Islet of Langerhans (tissue), 1 donor: ENCODE results near the gene DUXA.
A peak's percentile ranks its signal among the peaks of the same experiment; 100 is the strongest.
"Not testable (repeated sequence)": the region's sequence is repeated elsewhere in the genome, so short reads cannot be mapped to it uniquely, and the experiment has no call there.

ENCODE experiments used
- FAIRE-seq: peaks from one replicate; lab custom pipeline; 2011; peaks lifted over from hg19 to GRCh38; lab: Jason Lieb, UNC

DUXA gene

DNA sequence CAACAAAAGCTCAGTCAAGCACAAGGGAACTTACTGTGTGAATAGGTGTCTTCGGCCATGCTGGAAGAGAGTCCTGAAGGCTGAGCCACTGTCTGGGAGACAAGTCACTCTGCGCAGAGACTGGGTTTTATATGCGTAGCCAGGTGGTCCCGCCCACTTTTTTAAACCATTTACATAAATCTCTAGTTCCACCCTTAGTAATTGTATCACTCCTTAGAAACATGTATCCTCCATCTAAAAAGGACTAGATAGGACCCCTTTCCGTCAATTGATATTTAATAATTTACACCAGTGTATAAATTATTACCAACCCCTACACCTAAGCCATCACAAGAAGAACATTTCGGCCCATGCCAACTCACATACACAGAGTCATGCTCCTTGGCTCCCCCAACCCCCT, at the start of gene DUXA:
TSS of gene DUXA (minus strand) at position 101 of the 400 bp plus-strand sequence. CDS start at position 59, 42 bp downstream.
- no peak for FAIRE-seq

DNA sequence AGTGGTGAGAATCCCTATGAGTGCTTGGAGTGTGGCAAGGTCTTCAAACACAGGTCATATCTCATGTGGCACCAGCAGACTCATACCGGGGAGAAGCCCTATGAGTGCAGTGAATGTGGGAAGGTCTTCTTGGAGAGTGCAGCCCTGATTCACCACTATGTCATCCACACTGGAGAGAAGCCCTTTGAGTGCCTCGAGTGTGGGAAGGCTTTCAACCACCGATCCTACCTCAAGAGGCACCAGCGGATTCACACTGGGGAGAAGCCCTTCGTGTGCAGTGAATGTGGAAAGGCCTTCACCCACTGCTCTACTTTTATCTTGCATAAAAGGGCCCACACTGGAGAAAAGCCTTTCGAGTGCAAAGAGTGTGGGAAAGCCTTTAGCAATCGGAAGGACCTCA, 44.8 kb upstream of the DUXA start:
- no peak for FAIRE-seq

DNA sequence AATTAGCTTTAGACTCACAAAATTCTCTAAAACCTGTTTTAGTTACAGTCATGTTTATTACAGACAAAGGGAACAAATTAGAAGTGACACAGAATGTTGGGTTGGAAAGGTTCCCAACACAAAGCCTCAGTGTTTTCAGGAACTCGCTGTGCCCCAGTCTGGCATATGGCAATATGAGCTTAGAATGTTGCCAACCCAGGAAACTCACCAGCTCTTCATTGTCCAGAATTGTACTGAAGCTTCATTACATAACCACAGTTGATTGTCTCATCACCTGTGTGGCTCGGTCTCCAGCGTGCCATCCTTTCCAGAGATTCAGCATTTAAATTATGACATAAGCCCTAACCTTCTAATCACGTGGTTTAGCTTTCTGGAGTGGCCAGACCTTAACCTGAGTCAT, 43.1 kb upstream of the DUXA start:
- no peak for FAIRE-seq

DNA sequence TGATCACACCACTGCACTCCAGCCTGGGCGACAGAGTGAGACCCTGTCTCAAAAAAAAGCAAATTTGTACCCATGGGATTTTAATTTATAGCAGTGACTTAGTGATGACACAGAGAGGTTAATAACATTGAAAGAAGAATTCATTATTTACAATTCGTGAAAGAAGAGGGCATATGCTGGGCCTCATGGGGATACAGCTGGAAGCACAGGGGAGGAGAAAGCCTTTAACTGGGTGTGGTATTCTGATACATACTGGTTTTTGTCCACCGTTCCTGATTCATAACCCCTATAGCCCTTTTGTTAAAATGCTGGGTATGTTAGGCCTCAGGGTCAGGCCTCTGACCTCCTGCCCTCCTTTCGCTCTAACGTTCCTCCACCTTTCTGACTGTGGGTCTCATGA, 34.9 kb upstream of the DUXA start:
- no peak for FAIRE-seq

DNA sequence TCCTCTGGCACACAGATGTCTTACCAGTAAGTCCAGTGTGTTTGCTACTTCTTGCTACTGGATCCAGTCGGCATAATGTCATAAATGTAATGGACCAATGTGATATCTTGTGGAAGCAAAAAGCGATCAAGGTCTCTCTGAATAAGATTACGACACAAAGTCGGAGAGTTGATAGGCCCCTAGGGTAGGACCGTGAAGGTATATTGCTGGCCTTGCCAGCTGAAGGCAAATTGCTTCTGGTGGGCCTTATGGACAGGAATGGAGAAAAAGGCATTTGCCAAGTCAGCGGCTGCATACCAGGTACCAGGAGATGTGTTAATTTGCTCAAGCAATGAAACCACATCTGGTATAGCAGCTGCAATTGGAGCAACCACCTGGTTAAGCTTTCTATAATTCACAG, 30.6 kb upstream of the DUXA start:
- not testable (repeated sequence) for FAIRE-seq

DNA sequence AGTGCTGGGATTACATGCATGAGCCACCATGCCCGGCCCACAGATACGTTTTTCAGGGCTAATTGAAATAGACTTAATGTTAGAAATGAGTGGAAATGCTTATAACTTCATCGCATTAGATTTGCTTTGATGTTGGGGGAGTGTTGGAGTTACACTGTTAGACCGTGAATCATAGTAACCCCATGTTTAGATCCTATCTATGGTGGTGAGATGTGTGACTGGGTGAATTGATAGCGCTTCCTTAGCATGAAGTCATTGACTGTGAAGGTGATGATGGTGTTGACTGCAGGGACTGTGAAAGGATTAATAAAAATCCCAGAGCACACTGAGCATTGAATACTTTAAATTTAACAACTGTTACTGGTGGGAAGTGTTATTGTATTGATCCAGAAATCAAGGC, 25.7 kb upstream of the DUXA start:
- no peak for FAIRE-seq

DNA sequence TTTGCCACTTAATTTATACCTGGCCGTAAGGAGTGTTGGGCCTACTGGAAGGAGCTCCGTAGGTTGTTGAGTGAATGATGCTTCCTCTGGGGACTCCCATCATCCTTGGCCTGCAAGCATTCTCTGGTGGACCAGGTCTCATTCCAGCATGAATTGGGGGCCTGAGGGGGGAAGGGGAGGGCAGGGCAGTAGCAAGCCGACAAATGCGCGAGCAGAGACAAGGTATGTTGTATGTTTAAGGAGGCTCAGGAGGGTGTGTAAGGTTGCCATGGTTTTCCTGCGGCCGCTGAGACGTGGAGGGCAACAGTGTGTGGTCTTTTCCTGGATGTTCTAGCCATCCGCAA, 24.8 kb upstream of the DUXA start:
- FAIRE-seq: no peak

DNA sequence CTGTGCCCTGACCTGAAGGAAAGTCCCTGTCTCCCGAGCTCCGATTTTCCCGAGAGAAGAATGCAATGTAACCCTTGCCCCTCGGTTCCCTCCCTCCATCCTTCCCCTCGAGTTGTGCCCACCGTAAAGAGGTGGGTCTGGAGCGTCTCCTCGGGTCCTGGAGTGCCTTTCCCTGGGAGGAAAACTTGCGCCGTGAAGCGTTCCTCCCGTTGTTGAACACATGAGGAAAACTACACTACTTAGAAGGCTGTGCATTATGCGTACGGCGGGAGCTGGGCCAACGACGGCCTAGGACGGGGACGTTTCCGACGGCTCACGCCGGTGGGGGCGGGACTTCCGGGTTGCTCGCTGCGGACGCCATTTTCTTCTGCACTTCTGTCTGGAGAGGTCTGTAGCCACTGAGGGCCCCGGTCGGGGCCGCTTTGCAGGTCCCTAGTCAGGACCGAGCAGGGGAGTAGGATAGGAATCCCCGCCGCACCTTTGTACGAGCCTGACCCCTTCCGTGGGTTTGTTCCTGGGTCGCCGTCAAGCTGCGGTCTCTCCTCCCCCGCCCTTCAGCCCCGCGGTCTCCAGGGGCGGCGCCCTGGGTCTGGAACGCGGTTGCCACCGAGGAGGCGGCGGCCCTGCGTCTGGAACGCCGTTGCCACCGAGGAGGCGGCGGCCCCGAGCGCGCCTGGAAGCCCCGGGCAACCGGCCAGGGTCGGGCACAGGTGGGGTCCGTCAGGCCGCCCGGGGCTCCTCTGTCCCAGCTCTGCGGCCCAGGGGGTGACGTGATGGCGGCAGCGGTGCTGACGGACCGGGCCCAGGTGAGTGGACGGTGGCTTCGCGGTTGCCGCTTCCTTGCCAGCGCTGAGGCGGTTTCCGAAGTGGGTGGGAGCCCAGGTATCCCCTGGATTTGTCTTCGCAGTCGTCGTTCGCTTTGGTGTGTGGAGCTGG, 24.1 kb upstream of the DUXA start, which contains the start of gene ZNF264:
TSS of gene ZNF264 (plus strand) at position 360 of the 936 bp plus-strand sequence. CDS start at position 774, 414 bp downstream.
- peak; percentile 49 for FAIRE-seq

DNA sequence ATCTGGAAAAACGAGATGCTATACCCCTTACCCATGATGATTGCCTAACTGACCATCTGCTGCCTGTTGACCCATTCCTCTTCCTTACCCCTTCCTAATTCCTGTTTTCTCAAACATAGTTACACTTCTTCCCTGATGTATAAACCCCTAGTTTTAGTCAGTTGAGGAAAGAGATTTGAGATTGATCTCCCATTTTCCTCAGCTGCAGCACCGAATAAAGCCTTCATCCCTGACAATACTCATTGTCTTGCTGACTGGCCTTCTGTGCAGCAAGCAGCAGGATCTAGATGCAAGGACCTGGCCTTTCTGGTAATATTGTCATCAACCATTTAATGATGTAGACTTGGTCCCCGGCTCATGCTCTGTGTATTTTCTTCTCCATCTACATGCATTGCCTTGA, 23.0 kb upstream of the DUXA start:
- FAIRE-seq: no peak

DNA sequence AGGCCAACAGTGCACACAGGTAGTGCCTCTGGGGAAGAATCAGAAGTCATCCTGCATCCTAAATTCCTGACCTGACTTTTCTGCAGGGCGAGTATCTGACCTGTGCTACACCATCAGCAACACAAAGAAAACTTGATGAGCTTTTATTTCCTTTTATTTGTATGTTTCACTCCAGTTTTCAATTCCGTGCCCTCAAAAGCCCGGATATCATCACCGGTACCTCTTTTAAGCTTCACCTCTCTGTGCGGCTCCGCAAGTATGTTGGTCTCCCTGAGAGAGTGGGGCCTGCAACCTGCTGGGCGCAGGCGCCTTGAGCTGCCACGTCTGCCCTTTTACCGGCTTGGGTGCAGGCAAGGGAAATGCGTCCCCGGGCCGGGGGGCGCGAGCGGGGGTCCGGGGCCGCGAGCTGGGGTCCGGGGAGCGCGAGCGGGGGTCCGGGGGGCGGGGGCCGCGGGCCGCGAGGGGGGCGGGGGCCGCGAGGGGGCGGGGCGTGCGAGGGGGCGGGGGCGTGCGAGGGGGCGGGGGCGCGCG, 4.3 kb upstream of the DUXA start:
- FAIRE-seq: no peak

DNA sequence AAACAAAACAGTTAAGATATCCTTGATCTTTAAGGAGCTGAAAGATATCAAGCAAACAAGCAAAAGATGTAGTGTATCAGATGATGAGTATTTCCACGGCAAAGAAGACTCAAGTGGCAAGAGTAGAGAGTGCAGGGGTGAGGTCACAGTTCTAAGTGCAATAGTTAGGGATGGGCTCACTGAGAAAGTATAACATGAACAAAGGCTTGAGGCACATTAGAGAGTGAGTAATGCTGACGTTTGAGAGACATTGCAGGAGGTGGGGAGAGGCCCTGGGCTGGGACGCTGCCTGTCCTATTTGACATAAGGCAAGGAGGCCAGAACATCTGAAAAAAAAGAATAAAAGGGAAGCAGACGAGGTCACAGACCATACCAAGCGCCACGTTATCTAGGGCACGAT, 1.4 kb downstream of the DUXA start:
- FAIRE-seq: no peak

DNA sequence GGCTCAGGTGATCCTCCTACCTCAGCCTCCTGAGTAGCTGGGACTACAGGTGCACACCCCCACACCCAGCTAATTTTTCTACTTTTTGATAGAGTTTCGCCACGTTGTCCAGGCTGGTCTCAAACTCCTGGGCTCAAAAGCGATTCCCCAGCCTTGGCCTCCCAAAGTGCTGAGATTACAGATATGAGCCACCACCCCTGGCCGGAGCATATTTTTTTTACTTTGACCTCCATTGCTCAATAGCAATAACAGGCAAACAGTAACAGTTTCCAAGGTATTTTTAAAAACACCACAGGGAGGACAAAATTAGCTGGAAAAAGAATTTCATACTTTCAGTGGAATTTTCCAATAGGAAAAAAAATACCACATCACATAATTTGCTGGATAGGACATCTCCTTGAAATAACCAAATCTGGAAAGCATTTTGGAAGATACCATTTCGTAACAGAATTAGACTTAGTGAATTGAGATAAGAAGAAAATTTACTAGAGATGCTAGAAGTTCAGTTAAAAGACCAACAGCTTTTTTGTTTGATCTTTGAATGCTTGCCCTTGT, 5.2 kb downstream of the DUXA start:
- no peak for FAIRE-seq

DNA sequence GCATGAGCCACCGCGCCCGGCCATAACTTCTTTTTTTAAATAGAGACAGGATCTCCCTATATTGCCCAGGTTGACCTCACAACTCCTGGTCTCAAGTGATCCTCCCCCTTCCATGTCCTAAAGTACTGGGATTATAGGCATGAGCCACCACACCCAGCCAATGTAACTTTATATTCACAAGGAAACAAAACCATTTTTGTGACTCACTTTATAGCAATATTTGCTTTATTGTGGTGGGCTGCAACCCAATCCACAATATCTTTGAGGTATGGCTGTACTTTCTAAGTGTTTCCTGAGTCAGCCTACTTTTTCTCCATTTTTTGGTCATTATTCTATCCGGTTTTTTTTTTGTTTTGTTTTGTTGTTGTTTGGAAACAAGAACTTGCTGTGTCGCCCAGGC, 14.4 kb downstream of the DUXA start:
- FAIRE-seq: no peak

DNA sequence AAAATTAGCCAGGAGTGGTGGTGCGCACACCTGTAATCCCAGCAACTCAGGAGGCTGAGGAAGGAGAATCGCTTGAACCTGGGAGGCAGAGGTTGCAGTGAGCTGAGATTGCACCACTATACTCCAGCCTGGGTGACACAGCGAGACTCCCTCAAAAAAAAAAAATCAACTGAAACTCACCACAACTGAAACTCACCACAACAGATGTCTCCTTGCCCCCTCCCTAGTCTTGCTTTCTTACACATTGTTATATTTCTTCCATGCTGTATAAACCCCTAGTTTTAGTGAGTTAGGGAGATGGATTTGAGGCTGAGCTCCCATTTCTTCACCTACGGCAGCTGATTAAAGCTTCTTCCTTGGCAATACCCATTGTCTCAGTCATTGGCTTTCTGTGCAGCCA, 25.6 kb downstream of the DUXA start:
- no peak for FAIRE-seq

DNA sequence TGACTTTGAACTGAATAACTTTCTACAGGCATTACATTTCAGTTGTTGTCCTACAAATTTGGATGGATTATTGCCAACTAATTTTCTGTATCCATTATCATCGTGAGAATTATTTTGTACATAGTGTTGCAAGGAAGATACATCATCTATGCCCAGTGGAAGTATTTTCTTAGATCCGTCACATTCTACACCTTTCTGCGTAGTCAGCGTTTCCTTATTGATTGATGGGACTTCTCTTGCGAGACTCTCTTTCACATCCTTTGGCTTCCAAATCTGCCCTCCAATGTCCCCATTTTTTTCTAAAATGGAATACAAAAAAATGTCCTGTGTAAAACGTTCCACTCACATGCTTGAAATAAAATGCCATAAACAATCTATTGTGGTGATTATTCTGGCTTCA, 31.5 kb downstream of the DUXA start:
- no peak for FAIRE-seq

DNA sequence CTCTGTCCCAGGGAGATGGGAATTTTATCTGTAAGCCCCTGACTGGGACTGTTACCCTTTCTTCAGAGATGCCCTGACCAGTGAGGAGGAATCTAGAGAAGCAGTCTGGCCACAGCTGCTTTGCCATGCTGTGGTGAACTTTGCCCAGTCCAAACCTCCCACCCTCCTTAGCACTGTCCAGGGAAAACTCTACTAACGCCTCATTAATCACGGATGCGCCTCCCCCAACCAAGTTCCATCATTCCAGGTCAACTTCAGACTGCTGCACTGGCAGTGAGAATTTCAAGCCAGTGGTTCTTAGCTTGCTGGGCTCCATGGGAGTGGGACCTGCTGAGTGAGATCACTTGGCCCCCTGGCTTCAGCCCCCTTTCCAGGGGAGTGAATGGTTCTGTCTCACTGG, 39.9 kb downstream of the DUXA start:
- FAIRE-seq: not testable (repeated sequence)

DNA sequence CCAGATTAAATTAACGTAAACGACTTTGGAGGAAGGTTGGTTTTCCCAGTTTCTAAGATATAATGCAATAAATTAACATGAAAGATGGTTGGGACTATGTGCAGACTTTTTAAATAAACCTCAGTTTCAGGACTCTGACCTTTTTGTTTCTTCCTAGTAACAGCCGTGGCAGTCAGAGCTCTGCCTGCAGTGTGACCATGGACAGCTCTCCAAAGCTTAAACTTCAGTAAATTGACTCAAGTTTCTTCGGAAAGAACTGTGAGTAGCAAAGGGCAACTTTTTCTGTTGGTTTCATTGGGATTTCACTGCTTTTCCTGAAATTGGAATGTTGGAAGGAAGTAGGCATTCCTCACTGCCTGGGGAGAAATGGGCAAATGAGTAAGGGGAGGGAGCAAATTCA, 43.4 kb downstream of the DUXA start:
- FAIRE-seq: no peak

DNA sequence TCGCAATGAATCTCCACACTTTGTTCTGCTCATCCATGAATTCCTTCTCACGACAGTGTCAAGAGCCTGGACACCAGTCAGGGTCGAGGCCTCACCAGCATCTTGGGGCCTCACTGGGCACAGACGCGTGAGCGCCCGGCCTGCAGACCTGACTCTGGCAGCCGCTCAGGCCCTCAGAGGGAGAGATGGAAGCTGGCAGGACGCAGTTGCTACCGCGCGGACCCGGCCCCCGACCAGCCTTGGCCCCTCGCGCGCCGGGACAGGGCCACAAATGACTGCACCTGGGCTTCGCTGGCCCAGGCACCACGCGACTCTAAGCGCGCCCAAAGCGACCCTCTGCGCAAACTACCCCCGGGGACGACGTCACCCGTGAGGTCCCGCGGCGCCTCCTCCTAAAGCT, 48.4 kb downstream of the DUXA start:
- no peak for FAIRE-seq

DNA sequence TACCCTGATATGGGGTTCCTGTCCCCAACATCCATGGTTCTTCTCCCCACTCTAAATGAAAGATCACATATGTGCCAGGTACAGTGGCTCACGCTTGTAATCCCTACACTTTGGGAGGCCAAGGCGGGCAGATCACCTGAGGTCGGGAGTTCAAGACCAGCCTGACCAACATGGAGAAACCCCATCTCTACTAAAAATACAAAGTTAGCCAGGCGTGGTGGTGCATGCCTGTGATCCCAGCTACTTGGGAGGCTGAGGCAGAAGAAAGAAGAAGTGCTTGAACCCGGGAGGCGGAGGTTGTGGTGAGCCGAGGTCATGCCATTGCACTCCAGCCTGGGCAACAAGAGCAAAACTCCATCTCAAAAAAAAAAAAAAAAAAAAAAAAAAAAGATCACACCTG, 53.8 kb downstream of the DUXA start:
- not testable (repeated sequence) for FAIRE-seq

DNA sequence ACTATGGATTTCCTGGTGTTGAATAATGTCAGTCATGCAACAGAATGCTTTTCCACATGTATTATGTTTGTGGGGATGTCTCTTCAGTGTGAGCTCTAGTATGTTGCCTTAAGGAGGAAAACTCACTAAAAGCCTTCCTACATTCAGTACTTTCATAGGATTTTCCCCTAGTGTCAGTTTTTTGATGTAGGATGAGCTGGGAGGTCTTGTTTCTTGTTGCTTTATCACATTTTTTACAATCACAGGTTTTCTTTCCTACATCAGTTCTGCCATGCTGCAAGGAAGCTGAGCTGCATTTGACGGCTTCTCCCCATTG, 56.0 kb downstream of the DUXA start:
- FAIRE-seq: no peak

DNA sequence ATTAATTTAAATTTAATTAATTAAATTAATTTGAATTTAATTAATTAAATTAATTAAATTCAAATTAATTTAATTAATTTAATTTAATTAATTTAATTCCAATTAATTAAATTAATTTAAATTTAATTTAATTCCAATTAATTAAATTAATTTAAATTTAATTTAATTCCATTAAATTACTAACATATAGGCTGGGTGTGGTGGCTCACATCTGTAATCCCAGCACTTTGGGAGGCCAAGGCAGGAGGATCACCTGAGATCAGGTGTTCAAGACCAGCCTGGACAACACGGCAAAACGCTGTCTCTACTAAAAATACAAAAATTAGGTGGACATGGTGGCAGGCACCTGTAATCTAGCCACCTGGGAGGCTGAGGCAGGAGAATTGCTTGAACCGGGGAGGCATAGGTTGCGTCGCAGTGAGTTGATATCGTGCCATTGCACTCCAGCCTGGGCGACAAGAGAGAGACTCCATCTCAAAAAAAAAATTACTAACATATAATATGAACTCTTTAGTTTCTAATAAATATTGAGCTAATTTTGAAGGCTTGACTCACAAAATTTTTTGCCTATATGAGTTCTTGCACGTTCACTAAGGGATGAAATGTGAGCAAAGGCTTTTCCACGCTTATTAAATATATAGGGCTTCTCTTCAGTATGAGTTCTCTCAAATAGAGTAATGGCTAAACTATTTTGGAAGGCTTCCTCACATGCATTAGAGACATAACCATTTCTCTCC, 56.5 kb downstream of the DUXA start:
- no peak for FAIRE-seq

DNA sequence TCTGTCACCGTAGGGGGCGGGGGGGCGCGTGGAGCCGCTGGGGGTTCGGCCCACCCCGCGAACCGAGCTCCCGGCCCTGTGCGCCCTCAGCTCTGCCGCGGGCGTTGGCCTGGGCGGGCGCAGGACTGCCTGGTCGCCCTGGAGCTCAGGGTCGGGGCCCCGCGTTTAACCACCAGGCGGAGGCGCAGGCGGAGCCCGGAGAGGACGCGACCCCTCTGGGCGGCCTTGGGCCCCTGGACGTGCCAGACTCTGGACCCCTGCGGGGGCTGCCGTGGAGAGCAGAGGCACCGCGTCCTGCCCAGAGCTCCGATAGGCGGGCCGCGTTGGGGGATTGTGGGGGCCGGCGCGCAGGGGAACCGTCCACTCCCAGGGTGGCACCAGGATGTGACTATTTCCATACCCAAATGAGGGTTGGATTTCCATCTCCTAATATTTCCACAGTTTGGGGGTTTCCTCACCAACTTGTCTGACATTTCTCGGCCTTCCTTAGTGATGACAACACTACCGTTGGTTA, 60.5 kb downstream of the DUXA start:
- FAIRE-seq: no peak
